Kidney epithelial cell (primary cell): ENCODE measurements around the gene HPCAL1. TPM values are rescaled to one million over a fixed set of nuclear protein-coding genes. Genes with fewer than 3 reads are reported as not detected.

Experiments used
- DNase-seq: peaks from one replicate; pipeline ENCODE4 v3.0.0-alpha.2; 2010; ENCODE audit warnings: low read depth
- H3K27me3 ChIP-seq: 2 replicates; pipeline ENCODE4 v1.6.0; 2011; ENCODE audit warnings: low read length; ENCODE audit not compliant: control insufficient read depth, insufficient read depth
- H3K36me3 ChIP-seq: 2 replicates; pipeline ENCODE4 v1.5.1; 2011; ENCODE audit warnings: low read length; ENCODE audit not compliant: control insufficient read depth, insufficient read depth
- H3K4me3 ChIP-seq: 2 replicates; pipeline ENCODE4 v1.5.1; 2011; ENCODE audit warnings: low read depth, mild to moderate bottlenecking, control low read depth, low read length
- CTCF ChIP-seq: IDR thresholded peaks from 2 replicates; pipeline ENCODE4 v1.5.1; 2011; ENCODE audit warnings: mild to moderate bottlenecking, moderate library complexity, low read length, control low read depth, inconsistent platforms; ENCODE audit not compliant: insufficient read depth, poor library complexity, severe bottlenecking
- total RNA-seq: library from RNA; depleted of rRNA; stranded (reverse); fragments of >200 nt; gene quantifications from 2 replicates; pipeline ENCODE4 v1.2.3, GENCODE V29; 2015

The HPCAL1 gene
- total RNA-seq, 1 donor from 2014 or later: 33.7 TPM

GRCh38 chr2:10278029-10278762 is 24.5 kb upstream of the HPCAL1 start:
- no peak overlapping the region for H3K4me3 ChIP-seq
- H3K36me3 ChIP-seq: no peaks in the 10 kb centered on the region
- no peaks in the 10 kb centered on the region for H3K27me3 ChIP-seq
- no peak for TF ChIP-seq CTCF
- DNase-seq: no peak

GRCh38 chr2:10278763-10279471 is 23.8 kb upstream of the HPCAL1 start:
- no peak for DNase-seq
- no peaks in the 10 kb centered on the region for H3K27me3 ChIP-seq
- no peaks in the 10 kb centered on the region for H3K36me3 ChIP-seq
- H3K4me3 ChIP-seq: no peak overlapping the region
- no peak for TF ChIP-seq CTCF

- Histone ChIP-seq H3K4me3 (no peak overlapping the region), H3K27me3 (no peaks in the 10 kb centered on the region), H3K36me3 (no peaks in the 10 kb centered on the region)
- TF ChIP-seq CTCF: no peak
- no peak for DNase-seq
Measured at GRCh38 chr2:10279472-10279870, 23.2 kb upstream of the HPCAL1 start.

GRCh38 chr2:10279946-10280463 is 22.7 kb upstream of the HPCAL1 start:
- no peaks in the 10 kb centered on the region for H3K27me3 ChIP-seq
- TF ChIP-seq CTCF: no peak
- no peak for DNase-seq

GRCh38 chr2:10281891-10282290 is 20.8 kb upstream of the HPCAL1 start:
- no peaks in the 10 kb centered on the region for H3K27me3 ChIP-seq
- no peak for TF ChIP-seq CTCF
- H3K36me3 ChIP-seq: no peaks in the 10 kb centered on the region
- no peak overlapping the region for H3K4me3 ChIP-seq
- DNase-seq: no peak

More at GRCh38 chr2:10279946-10280463, 22.7 kb upstream of the HPCAL1 start:
- Histone ChIP-seq H3K36me3 (no peaks in the 10 kb centered on the region), H3K4me3 (no peak overlapping the region)
